M059J (cell line): ENCODE data around the gene CYBC1. TPM values are rescaled to one million over a fixed set of nuclear protein-coding genes. Genes with fewer than 3 reads are reported as not detected.
A peak's percentile ranks its signal among the peaks of the same experiment; 100 is the strongest.

ENCODE experiments used
- DNase-seq: peaks from one replicate; pipeline ENCODE4 v3.0.0-alpha.2; 2012; ENCODE audit warnings: low read depth
- total RNA-seq: library from RNA; depleted of rRNA; stranded (reverse); fragments of >200 nt; shearing (Covaris generic); gene quantifications from 2 replicates; pipeline ENCODE4 v1.2.3, GENCODE V29; 2014; rRNA removed

CYBC1 gene
- total RNA-seq, 1 experiment from 2014 or later, result 45.1 TPM

DNA sequence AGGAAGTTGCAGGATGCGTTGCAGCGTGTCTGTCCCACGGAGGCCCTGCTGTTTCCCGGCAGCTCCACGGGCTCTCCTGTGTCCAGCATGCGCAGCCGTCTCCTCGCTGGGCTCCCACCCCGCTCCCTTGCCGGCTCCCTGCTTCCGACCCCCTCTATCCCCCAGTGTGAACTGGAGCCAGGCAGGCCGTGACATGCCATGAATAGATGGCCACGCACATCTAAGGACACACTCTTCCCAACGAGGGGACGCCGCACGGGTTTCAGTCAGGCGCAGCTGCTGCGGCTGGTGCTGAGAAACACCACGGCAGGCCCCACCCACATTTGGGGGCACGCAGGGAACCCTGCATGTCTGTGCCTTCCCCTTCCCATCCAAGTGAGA is 41.6 kb downstream of the CYBC1 start:
- DNase-seq, result no peak

DNA sequence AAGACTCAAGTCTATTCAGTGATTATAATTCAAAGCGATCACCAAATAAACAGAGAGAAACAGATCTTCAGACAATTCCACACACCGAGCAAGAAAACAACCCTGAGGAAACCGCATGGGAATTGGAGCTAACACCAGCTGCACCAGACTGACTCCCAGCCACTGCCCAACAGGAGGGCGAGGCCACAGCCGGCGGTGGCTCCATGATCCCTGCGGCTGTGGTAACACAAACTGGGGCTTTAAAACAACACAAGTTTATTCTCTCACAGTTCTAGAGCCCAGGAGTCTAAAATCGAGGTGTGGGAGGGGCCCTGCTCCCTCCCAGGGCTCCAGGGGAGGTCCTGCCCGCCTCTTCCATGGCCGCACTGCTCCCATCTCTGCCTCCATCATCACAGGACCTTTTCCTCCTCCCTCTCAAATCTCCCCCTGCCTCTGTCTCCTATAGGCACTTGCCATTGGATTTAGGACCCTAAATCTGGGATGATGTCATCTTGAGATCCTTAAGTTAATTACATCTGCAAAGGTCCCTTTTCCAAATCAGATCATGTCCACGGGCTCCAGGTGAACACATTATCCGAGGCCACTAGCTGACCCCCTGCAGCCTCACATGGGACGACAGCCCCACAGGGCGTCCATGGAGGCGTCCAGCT is 42.1 kb downstream of the CYBC1 start:
- no peak for DNase-seq

DNA sequence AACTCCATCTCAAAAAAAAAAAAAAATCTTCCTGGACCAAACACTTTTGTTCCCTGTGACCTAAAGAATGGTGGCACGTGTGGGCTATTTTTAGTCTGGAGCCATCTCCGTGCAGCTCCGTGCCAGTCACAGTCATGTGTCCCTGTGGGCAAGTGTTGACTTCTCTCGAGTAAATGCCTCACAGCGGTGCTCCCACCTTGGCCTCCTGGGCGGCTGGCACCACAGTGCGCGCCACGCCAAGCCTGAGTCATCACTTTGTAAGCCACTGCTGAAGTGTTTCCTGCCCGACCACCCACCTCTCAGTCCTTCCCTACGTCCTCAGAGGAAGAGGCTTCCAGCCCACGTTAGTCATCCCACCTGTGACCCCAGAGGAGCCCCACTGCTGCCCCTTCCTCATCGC is 43.3 kb downstream of the CYBC1 start:
- DNase-seq, result peak; percentile 80

DNA sequence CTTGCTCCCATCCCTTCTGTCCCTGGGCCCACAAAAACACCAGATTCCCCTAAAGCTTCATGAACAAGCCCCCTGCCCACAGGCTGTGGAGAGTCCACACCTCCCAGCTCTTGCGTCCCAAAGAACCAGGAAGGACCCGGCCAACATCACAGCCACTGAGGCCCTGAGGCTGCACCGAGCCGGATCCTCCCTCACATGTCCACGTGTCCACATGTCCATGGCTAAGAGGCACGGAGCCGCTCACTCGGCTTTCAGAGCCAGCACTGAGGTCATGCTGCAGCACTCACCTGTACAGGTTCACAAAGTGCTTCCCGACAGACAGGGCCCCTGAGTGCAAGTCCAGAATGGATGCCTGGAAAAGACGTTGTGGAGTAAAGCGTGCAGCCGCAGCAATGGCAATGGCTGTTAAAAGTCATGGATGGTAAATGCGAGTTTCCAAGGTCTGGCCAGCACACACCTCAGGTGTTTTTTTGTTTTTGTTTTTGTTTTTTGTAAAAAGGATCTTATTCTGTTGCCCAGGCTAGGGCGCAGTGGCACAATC is 44.4 kb downstream of the CYBC1 start:
- DNase-seq, result no peak

DNA sequence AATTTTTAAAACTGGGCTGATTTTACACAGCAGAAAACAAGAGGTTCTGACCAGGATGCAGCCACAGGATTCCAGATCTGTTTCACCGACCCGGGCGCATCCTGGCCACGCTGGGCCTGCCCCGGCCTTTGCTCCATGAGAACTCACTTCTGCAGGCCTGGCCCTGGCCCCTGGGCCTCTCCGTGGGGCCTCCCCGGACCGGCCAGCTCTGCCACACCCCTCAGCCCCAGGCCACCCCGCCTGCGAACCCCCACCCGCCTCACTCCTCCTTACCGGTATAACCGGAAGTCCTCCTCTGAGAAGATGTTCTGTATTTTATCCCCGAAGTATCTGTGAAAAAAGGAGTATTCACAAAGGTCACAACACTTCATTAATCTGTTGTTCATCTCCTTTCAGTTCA is 45.5 kb downstream of the CYBC1 start:
- no peak for DNase-seq

DNA sequence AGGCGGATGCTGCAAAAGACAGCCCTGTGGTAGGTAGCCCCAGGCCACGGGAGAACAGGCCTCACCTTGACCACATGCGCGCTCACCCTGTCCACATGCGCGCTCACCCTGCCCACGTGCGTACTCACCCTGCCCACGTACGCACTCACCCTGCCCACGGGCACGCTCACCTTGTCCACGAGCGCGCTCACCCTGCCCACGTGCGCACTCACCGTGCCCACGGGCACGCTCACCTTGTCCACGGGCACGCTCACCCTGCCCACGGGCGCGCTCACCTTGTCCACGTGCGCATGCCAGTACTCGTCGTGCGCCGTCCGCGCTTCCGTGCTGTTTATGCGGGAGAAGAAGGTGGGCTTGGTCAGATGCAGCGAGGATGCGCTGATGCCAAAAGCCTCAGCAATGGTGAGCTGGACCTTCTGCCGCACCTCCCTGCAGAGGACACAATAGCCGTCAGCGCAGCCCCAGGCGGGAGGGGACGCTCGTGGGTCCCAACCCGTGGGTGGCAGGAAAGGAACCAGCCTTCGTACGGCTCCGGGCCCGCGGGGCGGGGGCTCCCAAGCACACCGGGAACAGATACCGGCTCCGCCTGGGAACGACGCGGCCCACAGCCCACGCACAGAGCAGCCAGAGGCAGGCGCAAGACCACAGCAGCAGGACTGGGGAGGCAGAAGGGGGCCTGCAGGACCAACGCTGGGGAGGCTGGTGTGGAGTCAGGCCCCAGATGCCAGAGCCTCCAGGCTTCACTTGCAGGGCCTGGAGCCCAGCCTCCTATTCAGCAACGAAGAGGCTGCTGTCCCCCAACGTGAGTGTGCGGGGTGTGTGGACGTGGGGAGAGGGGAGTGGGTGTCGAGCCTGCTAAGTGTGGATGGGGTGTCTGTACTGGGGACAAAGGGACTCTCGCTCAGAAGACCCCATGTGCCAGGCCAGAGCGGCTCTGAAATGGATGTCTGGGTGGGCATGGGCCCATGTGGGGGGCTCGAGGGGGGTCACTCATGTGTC is 46.6 kb downstream of the CYBC1 start:
- no peak for DNase-seq

DNA sequence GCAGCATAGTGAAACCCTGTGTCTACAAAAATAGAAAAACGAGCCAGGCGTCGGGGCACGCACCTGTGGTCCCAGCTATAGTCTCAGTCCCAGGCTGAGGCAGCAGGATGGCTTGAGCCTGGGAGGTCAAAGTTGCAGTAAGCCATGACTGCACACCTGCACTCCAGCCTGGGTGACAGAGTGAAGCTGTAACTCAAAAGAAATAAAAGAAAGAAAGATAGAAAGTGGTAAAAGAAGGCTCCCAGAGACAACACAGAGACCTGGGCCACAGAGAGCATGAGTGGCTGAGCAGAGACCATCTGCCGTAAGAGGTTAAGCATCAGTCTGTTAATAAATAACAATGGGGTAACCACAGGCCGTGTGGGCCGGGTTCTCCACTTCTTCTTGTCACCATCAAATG is 47.7 kb downstream of the CYBC1 start:
- DNase-seq, result no peak

DNA sequence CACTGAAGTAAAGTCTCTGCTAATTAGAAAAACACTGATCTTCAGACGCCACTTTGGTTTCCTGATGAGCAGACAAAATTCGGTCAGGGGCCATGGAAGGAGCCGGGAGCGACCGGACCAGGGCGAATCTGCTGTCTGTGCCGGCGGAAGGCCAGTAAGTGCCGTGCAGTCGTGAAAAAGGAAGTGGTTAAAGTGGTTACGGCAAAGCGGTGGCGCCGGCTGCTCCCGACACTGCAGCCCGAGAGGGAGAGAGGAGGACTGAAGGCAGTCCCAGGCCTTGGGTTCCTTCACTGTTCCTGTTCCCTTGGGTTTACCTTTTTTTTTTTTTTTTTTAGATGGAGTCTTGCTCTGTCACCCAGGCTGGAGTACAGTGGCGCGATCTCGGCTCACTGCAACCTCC is 49.7 kb downstream of the CYBC1 start:
- DNase-seq, result no peak

DNA sequence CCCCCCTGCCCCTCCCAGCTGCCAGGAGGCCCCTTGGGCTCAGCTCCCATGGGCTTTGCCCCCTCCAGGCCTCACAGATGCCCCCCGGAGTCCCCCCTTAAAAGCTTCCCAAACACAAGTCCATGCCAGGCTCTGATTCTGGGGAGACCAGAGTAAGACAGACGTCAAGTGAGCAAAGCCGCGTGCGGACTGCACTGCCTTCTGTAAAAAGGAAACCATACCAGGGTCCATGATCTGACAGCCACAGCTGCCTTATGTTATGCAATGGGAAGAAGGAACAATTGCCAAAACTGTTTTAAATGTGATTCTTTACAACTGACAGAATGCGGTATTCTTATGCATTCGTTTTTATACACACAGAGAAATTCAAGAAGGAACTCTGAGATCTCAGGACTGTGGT is 50.3 kb downstream of the CYBC1 start:
- no peak for DNase-seq

DNA sequence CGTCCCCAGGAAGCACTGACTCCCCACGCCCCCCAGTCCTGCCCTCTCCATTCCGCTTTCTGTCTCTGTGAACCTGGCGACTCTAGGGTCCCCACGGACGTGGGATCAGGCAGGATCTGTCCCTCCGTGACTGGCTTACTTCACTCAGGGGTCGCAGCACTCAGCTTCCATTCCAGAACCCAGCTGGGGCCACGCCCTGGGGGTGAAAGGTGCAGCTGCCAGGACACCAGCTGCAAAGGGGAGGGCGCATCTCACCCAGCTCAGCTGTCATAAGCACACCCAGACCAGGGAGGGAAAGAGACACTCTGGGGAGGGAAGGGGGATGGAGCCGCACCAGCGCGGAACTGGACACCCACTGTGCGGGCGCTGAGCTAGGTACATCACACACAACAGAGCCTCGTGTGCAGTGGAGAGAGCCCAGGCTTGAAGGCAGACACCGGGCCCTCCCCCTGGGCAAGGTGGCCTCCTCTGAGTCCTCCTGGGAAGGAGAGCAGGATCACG is 50.9 kb downstream of the CYBC1 start:
- no peak for DNase-seq

DNA sequence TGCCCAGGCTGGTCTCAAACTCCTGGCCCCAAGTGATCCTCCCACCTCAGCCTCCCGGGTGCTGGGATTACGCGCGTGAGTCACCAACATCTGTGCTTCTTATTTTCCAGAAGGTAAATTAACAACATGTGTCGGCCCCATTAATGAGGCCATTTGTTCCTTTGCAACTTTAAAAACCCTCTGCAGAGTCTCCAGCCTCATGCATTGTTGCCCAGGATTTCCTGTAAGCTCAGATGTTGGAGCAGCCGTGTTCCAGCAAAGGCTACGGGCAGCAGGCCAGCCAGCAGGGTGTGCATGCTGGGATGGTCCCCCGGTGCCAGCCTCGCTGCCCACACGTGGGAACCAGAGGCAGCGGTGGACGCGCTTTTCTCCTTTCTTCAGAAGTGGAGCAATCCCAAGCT is 51.5 kb downstream of the CYBC1 start:
- no peak for DNase-seq

DNA sequence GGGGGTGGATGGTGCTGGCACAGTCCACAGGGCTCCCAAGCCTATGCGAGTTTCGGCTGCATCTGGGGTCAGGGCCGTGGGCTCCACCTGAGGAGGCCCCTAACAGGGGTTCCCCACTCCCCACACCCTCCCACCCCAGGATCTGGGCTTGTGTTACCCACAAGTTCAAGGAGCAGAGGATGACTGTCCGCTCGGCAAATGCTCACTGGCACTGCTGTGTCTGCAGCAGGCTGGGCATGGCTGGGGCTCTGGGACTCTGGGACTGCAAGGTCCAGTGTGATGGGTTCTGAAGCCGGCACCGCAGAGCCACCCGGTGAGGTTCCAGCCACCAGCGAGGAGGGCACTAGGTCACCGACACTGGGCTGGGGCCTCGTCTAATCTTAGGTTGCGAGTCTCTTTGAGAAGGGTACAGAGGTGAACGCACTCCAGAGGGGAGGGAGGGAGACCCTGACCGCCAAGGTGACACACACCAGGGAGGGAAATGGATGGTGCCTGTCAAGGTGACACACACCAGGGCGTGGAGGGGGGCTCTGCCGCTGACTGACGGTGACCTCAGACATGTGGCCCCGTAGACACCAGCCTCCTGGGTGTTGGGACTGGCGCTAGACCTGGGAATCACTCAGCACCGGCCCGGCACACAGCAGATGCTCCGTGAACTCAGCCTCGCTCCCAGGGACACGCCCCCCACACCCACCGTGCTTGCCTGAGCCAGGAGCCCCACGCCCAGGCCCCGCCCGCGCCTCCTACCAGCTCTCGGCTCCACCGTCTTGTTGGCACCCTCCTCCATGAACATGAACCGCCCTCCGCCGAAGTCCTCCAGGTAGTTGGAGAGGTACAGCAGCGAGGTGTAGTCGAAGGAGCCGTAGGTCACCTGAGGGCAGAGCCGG is 52.9 kb downstream of the CYBC1 start:
- DNase-seq, result no peak

DNA sequence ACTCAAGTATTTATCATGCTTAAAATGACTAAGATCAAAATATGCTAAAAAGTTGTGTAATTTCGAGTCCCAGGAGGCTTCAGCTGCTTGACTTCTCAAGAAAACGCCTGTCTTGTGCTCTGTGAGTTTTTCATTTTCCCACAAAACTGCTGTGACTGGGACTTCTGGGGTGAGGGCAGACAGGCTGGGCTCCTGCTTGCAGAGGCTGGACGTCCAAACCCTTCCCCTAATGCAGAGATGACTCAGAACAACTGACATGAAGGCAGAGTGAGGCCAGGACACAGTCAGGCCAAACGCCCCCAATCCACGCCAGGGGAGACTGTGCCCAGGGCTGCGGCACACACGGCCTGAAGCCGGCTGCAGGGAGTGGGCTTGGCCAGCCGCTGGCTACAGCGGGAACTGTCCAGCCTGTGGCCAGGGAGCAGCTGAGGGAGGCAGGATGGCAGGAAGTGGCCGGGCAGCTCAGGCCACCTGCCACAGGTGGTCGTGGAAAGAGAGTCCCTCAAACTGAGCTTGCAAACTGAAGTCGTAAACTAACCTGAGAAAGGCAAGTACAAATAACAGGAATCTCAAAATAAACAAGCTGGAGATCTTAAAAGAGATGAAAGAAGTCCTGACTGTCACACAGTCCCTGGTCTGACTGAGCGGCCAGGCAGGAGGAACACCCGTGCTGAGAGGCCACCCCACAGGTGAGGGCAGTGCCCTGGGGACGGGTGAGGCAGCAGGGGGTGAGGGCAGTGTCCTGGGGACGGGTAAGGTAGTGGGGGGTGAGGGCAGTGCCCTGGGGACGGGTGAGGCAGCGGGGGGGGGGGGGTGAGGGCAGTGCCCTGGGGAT is 53.7 kb downstream of the CYBC1 start:
- peak; percentile 29 for DNase-seq

DNA sequence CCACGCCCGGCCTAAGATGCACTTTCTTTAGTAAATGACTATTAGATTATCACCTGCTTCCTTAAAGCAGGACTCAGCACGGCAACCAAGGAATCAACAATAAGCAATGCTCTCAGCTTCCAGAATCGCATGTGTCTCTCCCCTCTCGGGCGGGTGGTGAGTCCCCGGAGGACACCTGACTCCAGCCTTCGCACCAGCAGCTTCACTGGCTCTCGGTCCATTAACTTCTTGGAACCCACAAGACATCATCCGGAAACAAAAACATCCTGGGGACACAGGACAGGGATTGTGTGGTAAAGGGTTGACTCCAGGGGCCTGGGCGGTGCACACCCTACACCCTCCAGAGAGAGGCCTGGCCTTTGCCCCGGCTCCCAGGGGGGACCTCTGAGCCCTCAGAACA is 56.3 kb downstream of the CYBC1 start:
- no peak for DNase-seq

DNA sequence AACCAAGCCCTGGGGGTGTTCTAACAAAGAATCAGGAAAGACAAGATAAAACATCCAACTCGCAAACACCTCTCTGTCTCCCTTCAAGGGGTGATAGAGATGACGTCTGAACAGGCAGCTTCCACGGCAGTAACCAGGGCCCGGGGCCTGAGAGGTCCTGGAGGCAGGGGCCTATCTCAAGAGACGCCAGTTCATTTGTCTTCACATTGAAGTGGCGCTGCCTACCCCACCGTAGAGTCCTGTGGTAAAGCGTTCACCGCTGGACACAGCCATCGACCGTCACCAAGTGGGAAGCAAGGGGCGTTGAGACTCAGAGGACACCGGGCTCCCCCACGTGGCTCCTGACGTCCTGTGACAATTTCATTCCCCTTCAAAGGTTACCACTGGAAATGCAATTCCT is 57.6 kb downstream of the CYBC1 start:
- no peak for DNase-seq

Other genes with a start within 250 kb of the CYBC1 start
- gene CCDC57, start 237.9 kb downstream of the CYBC1 start, total RNA-seq, result 0.91 and 3.4 TPM in 2 replicates
- gene SLC16A3, start 221.7 kb downstream of the CYBC1 start, total RNA-seq, result 48.1 and 84.8 TPM in 2 replicates
- gene CSNK1D, start 177.1 kb downstream of the CYBC1 start, total RNA-seq, result 41.6 and 43.7 TPM in 2 replicates
- not detected in 2 replicates for gene CD7, start 133.1 kb downstream of the CYBC1 start, total RNA-seq
- 30.2 and 41.0 TPM in 2 replicates for gene SECTM1, start 117.0 kb downstream of the CYBC1 start, total RNA-seq
- gene TEX19, start 91.5 kb downstream of the CYBC1 start, total RNA-seq, result 0.05 TPM in 1 of 2 replicates, not detected in the other
- gene UTS2R, start 79.0 kb downstream of the CYBC1 start, total RNA-seq, result not detected in 2 replicates
- 4.6 and 7.3 TPM in 2 replicates for gene HEXD, start 32.4 kb downstream of the CYBC1 start, total RNA-seq
- gene OGFOD3, start 32.2 kb downstream of the CYBC1 start, total RNA-seq, result 34.5 and 57.7 TPM in 2 replicates
- 68.2 and 84.2 TPM in 2 replicates for gene NARF, start 8.0 kb upstream of the CYBC1 start, total RNA-seq
- gene FOXK2, start 69.0 kb upstream of the CYBC1 start, total RNA-seq, result 21.4 and 30.7 TPM in 2 replicates
- gene WDR45B, start 197.7 kb upstream of the CYBC1 start, total RNA-seq, result 68.1 and 97.9 TPM in 2 replicates
- 4.3 and 8.9 TPM in 2 replicates for gene RAB40B, start 247.9 kb upstream of the CYBC1 start, total RNA-seq